GM21528 (cell line): ENCODE data around the gene CDPF1.
"Not testable (repeated sequence)": the region's sequence is repeated elsewhere in the genome, so short reads cannot be mapped to it uniquely, and the experiment has no call there.

Experiments
- ATAC-seq: cut with Tn5 transposase; IDR thresholded peaks from one replicate; pipeline ENCODE4 v1.9.1; 2021; ENCODE audit warnings: mild to moderate bottlenecking, moderate library complexity; ENCODE audit not compliant: unreplicated experiment, low FRiP score

The CDPF1 gene

DNA sequence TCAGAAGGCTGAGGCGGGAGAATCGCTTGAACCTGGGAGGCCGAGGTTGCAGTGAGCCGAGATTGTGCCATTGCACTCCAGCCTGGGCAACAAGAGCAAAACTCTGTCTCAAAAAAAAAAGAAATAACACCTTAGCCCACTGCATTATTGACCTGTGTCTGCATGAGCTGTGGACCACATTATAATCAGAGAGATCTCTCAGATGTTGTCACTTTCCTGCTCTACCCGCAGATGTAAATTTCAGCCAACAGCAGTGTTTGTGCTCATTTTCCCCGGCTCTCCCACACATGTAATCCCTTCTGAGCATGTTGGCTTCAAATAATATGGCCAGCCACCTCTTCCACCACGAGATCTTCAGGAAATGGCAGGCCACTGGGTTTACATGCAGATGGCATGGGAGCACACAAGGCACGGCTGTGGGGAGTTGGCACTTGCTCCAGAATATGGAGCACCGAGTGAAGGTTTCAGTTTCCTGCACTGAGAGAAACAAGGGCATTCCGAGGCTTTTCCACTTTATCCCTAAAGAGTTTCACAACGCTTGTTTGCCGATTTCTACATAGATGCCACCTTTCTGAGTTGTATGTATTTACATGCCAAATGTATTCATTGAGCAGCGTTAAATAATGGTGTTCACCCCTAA, 19.7 kb downstream of the CDPF1 start:
- ATAC-seq, result no peak

DNA sequence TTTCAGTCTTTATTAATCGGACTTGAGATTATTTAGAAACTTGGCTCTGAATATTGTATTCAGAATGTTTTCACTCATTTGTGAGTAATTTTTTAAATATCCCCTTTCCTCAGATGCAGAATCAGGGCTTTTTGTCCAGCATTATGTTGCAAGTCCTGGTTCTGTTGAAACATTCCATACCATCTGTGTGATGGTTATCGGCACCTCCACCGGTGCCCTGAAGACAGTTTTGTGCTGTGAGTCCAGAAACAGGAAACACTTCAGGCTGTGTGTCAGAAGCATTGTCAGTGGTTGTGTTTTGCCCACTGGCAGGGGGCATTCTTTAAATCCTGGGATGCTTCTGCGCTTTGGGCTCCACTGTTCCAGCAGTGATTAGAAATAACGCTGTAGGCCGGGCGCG, 20.4 kb downstream of the CDPF1 start:
- ATAC-seq, result no peak

DNA sequence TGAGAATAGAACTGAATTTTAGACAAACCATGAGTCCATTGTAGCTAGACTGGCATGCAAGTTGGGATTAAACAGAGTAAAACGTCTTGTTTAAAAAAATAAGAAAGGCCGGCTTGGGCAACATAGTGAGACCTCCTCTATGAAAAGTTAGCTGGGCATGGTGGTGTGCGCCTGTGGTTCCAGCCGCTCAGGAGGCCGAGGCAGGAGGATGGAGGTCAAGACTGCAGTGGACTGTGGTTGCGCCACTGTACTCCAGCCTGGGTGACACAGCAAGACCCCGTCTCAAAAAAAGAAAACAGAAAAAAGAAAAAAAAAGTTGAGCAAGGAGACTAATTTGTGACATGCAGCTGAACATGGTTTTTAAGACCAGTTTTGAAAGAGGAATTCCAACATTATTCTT, 23.5 kb downstream of the CDPF1 start:
- no peak for ATAC-seq

DNA sequence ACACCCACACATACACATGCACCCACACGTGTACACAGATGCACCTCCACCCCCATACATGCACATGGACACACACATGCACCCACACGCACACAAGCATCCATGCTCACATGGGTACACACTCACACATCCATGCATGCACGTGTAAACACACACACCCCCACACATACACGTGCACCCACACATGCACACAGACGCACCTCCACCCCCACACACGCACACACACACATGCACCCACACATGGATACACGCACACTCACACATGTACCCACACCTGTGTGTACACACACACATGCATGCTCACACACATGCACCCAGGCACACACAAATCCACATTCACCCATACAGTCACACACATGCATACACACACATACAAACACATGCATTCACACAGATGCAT, 24.5 kb downstream of the CDPF1 start:
- ATAC-seq, result no peak

DNA sequence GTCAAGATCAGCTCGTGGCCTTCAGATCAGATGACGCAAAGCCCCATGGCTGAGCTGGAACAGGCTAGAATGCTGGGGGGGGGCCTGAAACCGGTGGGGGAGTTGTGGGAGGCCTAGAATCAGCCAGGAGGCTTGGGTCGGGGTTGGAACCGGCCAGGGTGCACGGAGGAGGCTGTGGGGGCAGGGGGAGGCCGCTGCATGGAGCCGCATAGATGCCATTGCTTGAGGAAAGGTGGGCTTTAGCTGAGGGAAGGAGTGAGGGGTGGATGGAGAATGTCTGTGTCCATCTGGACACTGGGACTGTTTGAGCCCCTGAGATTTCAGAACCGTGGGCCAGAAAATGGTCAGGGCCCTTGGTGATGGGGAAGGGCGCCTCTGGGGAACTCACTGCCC, 25.2 kb downstream of the CDPF1 start:
- ATAC-seq, result no peak

DNA sequence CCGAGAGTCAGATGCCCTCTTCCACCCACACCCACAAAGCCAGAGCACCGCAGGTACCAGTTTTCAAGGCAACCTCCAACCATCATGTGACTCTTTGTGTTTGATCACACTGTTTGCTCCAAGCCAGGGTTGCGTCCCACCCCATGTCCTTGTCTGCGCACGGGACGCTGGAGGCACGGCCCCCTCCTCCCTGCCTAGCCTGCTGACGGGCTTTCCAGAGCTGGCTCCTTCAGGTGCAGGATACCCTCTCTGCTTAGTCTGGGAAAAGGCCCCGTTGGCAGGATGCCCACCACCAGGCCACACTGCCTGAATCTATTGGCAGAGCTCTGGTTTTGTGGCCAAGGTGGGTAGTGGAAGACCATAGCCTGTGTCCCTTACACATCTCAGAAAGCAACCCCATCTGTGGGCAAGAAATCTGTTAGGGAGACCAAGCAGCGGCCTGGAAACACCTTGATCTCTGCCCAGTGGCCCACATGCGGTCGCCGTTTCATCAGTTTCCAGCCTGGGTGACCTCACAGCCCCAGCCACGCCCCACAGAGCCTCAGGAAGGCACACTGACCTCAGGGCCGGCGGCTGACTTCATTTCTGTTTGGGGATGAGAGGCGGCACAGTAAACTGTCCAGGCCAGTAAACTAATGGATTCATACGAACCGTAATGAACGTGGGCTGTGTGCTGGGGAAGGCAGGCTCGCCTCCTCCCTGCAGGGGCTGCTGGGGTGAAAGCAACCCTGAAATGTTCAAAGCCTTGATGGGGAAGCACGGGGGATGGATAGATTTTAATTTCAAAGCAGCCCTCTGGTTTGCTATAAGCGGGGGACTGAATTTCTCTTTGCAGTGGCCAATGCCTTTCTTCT, 25.8 kb downstream of the CDPF1 start:
- ATAC-seq, result no peak

DNA sequence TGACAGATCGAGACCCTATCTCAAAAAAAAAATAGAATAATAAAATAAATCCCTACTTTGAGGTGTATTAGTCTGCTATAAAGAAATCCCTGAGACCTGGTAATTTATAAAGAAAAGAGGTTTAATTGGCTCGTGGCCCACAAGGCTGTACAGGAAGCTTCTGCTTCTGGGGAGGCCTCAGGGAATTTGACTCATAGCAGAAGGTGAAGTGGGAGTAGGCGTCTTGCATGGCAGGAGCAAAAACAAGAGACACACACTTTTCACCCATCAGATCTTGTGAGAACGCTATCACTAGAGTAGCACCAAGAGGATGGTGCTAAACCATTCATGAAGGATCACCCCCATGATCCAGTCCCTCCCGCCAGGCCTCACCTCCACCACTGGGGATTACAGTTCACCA, 29.2 kb downstream of the CDPF1 start:
- ATAC-seq, result no peak

DNA sequence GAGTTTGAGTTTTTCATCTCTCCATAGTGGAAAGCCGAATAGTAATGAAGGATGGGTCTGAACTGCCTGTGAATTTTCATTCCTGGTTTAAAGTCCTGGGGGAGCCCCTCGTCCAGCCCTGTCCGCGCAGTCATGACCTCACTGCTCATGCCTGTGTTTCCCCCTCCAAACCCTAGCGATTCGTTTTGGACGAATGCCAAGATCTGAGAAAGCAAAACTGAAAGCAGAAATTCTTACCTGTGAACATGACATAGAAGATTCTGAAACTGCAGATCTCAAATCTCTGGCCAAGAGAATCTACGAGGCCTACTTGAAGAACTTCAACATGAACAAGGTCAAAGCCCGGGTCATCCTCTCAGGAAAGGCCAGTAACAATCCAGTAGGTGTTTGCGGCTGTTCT, 30.5 kb downstream of the CDPF1 start:
- ATAC-seq, result no peak

DNA sequence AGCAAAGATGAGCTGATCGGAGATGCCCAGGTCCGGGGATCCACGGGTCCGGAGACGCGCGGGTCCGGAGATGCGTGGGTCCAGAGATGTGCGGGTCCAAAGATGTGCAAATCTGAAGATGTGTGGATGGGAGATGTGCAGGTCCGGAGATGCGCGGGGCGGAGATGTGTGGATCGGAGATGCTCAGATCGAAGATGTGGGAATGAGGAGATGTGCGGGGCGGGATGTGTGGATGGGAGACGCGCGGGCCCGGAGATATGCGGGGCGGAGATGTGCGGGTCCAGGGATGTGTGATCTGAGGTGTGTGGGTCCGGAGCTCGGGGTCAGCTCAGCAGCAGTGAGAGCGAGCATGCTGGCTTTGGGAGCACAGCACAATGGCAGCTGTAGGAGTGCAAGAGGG, 35.5 kb downstream of the CDPF1 start:
- ATAC-seq, result no peak

DNA sequence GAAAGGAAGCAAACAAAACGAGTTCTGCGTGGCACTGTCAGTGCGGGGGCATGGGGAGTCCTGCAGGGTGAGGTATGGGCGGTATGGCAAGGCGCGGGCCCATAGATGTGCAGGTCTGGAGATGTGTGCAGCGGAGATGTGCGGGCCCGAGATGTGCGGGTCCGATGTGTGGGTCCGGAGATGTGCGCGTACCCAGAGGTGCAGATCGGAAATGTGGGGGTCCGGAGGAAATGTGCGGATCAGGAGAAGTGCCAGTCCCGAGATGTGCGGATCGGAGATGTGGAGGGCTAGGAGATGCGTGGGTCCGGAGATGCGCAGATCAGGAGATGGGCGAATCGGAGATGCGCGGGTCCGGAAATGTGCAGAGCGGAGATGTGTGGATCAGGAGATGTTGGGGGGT, 35.9 kb downstream of the CDPF1 start:
- no peak for ATAC-seq

DNA sequence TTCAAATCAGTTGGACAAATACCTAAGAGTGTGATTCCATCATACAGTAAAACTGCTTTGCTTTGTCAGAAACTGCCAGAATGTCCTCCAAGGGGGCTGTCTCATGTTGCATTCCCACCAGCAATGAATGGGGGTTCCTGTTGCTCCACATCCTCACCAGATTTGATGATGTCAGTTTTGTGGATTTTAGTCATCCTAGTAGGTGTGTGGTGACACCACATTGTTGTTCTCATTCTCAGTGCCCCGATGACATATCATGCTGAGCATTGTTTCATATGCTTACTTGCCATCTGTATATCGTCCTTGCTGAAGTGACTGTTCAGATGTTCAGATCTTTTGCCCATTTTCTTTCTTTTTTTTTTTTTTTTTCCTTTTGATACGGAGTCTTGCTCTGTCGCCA, 37.0 kb downstream of the CDPF1 start:
- ATAC-seq, result no peak

DNA sequence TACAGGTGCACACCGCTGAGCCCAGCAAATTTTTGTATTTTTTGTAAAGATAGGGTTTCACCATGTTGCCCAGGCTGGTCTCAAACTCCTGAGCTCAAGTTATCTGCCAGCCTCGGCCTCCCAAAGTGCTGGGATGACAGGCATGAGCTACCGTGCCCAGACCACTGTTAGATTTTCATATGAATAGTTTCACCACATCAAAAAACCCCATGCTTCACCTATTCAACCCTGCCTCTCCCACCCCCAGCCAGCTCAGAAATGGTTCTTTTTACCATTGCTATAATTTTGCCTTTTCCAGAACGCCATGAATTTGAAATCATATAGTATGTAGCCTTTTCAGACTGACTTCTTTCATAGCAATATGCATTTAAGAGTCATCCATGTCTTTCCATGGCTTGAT, 37.9 kb downstream of the CDPF1 start:
- ATAC-seq, result no peak

DNA sequence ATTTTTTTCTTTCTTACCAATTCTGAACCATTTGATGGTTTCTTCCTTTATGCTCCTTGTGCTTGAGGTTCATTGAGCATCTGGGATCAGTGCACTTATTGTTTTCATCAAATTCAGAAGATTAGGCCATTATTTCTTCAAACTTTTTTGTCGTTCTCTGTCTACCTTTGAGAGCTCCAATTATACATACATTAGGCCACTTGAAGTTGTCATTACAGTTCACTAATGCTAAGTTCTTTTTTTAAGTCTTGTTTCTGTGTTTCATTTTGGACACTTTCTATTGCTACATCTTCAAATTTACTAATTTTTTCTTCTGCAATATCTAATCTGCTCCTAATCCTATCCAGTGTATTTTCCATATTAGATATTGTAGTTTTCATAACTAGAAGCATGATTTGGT, 40.8 kb downstream of the CDPF1 start:
- ATAC-seq, result no peak

DNA sequence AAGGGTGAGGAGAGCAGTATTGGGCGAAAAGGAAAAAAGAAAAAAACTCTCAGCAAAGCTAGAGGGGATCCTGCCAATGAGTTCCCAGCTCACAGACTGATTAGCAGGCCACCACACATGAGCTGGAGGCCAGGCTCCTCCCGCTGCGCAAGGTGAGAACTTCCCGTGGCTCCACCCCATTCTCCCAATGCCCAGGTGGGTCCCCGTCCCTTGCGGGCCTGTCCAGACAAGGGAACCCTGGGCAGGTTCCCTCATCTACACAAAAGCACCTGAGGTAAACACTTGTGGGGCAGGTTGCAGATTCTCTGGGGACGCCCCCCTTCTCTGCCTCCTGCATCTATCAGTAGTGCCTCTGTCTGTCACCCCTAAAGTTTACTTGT, 46.5 kb downstream of the CDPF1 start:
- no peak for ATAC-seq

DNA sequence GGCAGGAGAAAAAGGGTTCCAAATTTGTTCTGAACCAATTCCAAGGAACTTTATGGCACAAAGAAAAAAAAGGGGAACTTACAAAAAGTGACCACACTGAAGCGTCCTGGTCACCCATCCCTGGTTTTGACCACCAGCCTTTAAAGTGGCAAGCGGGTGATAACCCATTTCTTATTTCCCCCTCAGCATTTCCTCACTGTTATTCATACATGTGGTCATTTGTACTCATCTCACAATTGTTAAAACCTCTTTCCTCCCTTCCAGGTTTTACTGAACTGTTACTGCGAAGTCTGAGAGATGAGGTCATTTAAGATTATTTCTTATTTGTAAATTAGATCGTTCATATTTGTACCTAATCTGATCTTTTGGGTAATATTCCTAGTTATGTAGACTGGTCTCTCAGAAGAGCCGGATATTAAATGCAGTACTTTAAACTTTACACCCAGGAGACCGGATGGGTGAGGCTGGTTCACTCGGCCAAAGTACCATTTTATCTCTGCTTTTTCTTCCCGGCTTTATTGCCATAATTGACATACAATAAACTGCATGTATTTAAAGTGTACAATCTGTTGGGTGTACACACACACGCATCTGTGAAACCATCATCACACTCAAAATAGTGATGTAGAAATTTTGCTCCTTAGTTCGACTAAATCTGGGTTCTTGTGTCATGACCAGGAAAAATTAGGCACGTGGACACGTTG, 47.0 kb downstream of the CDPF1 start:
- ATAC-seq, result no peak

DNA sequence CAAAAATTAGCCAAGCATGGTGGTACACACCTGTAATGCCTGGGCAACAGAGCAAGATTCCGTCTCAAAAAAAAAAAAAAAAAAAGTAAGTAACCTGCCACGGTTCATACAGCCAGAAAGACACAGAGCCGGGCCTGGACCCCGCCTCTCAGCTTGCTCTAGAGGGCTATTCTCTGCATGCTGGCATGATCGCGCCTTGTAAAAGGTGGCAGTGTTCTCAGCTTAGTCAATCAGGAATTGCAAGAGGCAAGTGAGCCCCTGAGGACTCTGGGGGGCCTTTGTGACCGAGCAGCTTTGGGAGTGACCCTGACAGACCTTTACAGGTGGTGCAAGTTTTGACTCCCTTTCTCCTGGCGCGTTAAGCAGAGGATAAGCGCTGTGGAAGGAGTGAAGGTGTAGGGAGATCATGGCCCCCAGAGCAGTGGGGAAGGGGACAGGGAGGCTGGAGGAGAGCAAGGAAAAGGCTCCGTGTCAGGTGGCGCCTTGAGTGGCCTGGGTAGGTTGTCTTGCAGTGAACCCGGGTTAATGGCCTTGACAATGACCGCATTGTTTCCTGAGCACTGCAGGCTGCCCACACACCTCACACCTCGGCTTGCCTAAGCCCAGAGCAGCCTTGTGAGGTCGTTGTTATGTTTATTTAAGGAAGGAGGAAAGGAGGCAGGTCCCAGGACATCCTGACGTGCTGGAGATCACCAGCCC, 48.9 kb downstream of the CDPF1 start:
- no peak for ATAC-seq

DNA sequence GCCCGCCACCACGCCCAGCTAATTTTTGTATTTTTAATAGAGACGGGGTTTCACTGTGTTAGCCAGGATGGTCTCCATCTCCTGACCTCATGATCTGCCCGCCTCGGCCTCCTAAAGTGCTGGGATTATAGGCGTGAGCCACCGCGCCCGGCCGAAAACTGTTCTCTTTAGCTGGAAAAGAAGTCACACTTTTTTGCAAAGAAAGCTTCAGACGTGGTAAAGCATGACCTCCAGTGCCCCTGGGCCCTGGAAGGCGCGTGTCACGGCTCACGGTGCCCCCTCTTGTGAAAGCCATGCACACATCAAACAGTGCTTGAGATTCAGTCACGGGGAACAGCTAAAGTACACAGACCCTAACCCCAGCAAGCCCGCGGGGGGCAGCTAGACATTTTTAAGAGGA, 51.3 kb downstream of the CDPF1 start:
- ATAC-seq, result not testable (repeated sequence)

DNA sequence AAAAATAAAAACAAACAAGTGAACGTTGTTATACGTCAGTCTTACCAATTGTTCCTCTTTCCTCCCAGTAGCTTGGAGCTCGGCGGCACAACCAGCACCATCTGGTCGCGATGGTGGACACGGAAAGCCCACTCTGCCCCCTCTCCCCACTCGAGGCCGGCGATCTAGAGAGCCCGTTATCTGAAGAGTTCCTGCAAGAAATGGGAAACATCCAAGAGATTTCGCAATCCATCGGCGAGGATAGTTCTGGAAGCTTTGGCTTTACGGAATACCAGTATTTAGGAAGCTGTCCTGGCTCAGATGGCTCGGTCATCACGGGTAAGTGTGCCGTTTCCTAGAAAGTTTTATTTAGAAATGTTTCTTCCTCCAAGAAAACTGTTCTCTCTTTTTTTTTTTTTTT, 51.8 kb downstream of the CDPF1 start:
- no peak for ATAC-seq

DNA sequence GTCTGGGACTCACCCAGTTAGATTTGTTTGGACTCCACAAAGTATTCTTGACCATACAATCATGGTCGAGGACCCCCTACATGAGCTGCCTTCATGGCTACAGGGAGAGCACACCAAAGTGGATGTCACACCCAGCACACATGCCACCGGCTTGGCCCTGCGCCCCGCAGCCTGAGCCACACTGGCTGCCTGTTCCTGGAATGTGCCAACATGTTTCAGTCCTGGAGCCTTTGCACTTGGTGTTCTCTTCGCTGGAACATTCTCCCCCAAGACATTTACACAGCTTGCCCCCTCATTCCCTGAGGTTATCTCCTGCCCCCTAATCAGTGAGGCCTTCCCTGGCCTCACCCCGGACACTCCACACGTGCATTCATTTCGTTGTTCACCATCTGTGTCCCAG, 53.8 kb downstream of the CDPF1 start:
- ATAC-seq, result no peak

DNA sequence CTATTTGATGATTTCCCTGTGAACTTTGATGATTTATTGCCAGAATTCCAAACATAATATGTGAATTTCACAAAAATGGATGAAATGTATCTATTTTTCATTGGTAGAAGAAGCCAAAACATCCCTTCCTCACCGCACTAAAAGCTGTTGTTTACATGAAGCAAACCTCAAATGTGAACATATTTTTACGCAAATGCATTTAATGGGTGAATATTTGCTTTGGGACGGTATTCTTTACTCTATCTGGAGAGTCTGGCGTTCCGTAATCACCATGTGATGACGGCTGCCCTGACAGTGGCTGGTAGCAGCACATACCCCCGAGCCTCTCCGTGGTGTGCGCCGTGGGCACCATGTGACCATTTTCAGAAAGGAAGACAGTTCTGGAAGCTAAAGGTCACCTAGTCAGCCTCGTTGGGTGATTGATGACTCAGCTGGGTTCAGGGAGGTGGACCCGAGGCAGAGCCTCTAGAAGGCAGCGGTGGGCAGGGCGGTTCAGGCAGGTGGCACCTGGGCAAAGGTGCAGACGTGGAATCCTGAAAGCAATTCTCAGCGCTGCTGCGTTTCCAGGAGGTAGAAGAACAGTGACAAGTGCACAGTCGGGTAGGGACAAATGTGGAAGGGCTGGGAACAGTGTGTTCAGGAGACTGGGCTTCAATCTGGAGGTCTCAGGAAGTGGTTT, 54.5 kb downstream of the CDPF1 start:
- ATAC-seq, result no peak
